ENCODE data around the gene CADM2. TPM values are rescaled to one million over a fixed set of nuclear protein-coding genes. Genes with fewer than 3 reads are reported as not detected.

Gene CADM2
- total RNA-seq, 1 donor: 2.2 TPM

DNA sequence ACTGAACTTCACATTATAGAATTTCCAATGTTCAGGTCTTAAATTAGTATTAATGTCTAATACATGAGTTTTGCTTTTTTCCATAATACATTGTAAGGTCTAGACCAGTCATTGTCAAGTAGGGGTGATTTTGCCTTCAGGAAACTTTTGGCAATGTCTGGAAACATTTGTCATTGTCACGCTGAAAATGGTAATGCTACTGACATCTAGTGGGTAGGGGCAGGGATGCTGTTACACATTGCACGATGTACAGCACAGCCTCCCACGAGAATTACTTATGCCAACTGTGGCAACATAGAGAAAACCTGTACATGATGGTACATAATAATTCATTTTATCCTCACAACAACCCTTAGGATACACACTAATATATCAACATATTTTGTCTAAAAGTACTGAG lies 384.1 kb downstream of the CADM2 start:
- TF ChIP-seq, protein P1, sequence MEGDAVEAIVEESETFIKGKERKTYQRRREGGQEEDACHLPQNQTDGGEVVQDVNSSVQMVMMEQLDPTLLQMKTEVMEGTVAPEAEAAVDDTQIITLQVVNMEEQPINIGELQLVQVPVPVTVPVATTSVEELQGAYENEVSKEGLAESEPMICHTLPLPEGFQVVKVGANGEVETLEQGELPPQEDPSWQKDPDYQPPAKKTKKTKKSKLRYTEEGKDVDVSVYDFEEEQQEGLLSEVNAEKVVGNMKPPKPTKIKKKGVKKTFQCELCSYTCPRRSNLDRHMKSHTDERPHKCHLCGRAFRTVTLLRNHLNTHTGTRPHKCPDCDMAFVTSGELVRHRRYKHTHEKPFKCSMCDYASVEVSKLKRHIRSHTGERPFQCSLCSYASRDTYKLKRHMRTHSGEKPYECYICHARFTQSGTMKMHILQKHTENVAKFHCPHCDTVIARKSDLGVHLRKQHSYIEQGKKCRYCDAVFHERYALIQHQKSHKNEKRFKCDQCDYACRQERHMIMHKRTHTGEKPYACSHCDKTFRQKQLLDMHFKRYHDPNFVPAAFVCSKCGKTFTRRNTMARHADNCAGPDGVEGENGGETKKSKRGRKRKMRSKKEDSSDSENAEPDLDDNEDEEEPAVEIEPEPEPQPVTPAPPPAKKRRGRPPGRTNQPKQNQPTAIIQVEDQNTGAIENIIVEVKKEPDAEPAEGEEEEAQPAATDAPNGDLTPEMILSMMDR (IDR thresholded peaks at IDR 0.05; ENCODE audit: insufficient read depth, low read length): no peak
- no peak for DNase-seq (ENCODE audit: low read depth)
- no peak overlapping the region for H3K4me3 ChIP-seq (ENCODE audit: low read depth, low read length)

DNA sequence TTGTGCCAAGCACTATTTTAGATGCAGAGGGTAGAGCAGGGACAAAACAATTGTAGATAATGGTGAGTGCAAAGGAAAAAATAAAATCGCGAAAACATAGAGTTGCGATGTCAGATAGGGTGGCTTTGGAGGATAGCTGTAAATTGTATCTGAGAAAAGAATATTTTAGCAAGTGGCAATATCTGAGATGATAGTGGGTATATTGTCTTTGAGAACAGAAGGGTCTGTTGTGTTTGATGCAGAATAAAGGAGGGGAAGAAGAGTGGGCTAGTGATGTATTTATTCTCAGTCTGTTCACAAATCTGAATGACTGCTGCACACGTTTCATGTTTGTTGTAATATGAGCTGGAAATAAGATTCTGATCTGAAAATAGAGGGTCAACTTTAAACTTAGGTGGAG lies 396.8 kb downstream of the CADM2 start:
- DNase-seq (ENCODE audit: low read depth): no peak
- TF ChIP-seq, protein P1 (IDR thresholded peaks at IDR 0.05; ENCODE audit: insufficient read depth, low read length): no peak
- no peak overlapping the region for H3K4me3 ChIP-seq (ENCODE audit: low read depth, low read length)

DNA sequence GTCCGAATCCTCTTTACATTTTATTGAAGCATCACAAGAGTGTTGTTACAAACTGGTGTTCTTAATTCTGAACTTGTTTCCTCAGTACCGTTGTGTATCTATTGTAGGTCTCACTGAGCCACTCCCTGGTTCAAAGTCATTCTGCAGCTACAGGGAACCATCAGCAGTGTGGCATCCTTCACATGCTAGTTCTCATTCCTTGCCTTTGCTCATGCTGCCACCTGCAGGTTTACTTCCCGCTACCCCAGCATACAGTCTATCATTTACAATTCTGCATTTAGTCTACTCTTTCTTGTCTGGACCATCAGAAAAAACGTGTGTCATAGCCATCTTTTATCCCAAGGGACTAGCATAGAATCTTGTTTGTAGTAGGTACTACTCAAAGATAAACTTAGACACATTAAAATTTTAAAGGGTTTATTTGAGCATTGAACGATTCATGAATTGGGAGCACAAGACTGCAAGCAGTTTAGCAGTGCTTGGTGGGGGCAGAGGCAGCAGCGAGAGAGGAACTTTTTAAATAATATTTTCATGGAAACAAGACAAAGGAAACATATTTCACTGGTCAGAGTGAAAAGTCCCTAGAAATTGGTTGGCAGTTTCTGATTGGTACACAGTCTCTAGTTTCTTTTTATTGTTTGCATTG lies 402.1 kb downstream of the CADM2 start:
- TF ChIP-seq, protein P1 (IDR thresholded peaks at IDR 0.05; ENCODE audit: insufficient read depth, low read length): no peak
- H3K4me3 ChIP-seq (ENCODE audit: low read depth, low read length): no peak overlapping the region
- no peak for DNase-seq (ENCODE audit: low read depth)

DNA sequence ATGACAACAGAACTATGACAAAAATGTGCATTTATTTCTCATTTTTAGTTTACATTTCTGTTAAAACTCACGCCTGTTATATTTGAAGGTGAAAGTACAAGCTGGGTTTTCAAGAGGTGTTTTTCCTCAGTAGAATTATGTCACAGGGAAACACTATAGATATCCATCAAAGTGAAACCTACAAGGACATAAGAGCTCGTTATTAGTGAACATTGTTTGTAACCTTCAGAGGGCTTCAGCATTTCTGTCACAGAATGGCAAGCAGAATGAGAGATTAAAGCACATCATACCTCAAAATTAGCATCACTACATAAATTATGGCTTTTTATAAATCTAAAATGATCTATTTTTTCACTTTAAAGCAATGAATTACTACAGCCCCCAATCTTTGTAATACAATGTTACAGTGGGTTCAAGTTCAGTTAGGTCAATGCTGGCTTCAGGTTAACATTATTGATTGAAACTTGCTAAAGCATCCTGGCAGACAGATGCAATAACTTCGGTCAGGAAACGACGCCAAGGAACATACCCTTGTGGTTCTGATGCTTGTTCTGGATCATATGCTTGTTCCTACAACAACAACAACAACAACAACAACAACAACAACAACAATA lies 405.6 kb downstream of the CADM2 start:
- H3K4me3 ChIP-seq (ENCODE audit: low read depth, low read length): no peak overlapping the region
- TF ChIP-seq, protein P1 (IDR thresholded peaks at IDR 0.05; ENCODE audit: insufficient read depth, low read length): no peak
- no peak for DNase-seq (ENCODE audit: low read depth)

DNA sequence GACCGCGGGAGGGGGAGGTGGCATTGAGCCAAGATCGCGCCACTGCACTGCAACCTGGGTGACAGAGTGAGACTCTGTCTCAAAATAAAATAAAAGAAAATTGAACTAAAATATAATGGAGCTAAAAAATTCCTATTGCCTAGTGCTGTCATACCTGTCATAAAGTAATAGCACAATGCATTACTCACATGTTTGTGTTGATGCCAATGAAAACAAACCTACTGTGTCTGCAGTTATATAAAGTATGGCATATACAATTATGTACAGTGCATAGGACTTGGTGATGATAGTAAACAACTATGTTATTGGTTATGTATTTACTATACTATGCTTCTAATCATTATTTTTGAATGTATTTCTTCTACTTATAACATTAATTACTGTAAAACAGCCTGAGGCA lies 411.6 kb downstream of the CADM2 start:
- TF ChIP-seq, protein P1 (IDR thresholded peaks at IDR 0.05; ENCODE audit: insufficient read depth, low read length): no peak
- no peak for DNase-seq (ENCODE audit: low read depth)
- no peak overlapping the region for H3K4me3 ChIP-seq (ENCODE audit: low read depth, low read length)

DNA sequence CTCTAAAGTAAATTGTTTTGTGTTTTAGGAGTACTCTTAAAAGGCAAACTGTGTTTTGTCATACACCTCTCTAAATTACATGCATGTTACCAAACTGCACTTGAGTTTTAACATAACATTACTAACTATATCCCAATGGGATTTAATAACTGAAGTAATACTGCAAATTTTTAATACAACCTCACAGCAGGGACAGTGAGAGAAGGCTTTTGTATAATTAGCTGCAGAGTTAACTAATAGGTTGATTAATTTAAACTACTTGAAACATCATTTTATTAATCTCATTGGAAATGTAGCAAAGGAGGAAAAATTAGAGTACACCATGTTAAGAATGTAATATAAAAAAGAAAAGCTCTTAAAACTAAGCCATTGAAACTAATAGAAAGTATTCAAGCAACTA lies 417.3 kb downstream of the CADM2 start:
- TF ChIP-seq, protein P1 (IDR thresholded peaks at IDR 0.05; ENCODE audit: insufficient read depth, low read length): no peak
- H3K4me3 ChIP-seq (ENCODE audit: low read depth, low read length): no peak overlapping the region
- DNase-seq (ENCODE audit: low read depth): no peak
